KOPT-K1 (cell line): ENCODE measurements around the gene SRP9.
"Not testable (repeated sequence)": the region's sequence is repeated elsewhere in the genome, so short reads cannot be mapped to it uniquely, and the experiment has no call there.

Source experiments
- H3K27ac ChIP-seq: fragments of 200-600 bp; sonication (generic); 2 replicates; pipeline ENCODE4 v1.5.1; 2016; ENCODE audit warnings: antibody characterized with exemption, mild to moderate bottlenecking, low read depth, low read length; ENCODE audit not compliant: poor library complexity, severe bottlenecking
- H3K36me3 ChIP-seq: fragments of 200-600 bp; sonication (generic); 2 replicates; pipeline ENCODE4 v1.5.1; 2017; ENCODE audit warnings: antibody characterized with exemption, mild to moderate bottlenecking, low read length, moderate library complexity; ENCODE audit not compliant: insufficient read depth
- H3K9me3 ChIP-seq: fragments of 200-600 bp; sonication (generic); 2 replicates; pipeline ENCODE4 v1.5.1; 2017; ENCODE audit warnings: antibody characterized with exemption, low read length, mild to moderate bottlenecking; ENCODE audit not compliant: insufficient read depth, poor library complexity, severe bottlenecking

The SRP9 gene

GRCh38 chr1:225814381-225814780 lies 36.8 kb downstream of the SRP9 start:
- Histone ChIP-seq H3K9me3 (no peaks in the 10 kb centered on the region), H3K27ac (no peak overlapping the region), H3K36me3 (no peaks in the 10 kb centered on the region)

GRCh38 chr1:225815090-225815489 lies 37.5 kb downstream of the SRP9 start:
- not testable (repeated sequence) for H3K36me3 ChIP-seq, H3K27ac ChIP-seq, H3K9me3 ChIP-seq

DNA sequence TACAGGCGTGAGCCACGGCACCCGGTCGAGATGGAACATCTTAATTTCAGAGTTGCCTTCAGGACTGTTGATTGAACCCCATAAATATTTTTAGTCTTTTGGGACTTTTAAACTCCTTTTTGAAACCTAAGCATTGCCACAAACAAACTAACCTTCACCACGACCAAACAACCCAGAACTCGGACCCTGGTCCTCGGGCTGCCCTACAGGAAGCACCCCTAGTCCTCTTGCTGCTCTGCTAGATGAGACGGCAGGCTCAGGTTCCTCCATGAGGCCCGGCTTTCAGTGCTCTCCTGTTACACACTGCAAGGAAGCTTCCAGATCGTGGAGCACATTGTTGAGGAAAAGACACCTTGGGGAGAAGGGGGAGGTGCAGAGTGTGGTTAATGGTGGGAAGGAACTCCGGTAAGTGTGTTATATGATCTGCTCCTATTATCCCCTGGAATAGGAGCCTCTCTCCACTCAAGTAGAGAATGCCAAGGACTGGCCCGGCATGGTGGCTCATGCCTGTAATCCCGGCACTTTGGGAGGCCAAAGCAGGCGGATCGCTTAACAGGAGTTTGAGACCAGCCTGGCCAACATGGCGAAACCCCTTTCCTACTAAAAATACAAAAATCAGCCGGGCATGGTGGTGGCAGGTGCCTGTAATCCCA lies 38.0 kb downstream of the SRP9 start:
- no peaks in the 10 kb centered on the region for H3K36me3 ChIP-seq
- no peak overlapping the region for H3K27ac ChIP-seq
- no peaks in the 10 kb centered on the region for H3K9me3 ChIP-seq

GRCh38 chr1:225816643-225817538 lies 39.3 kb downstream of the SRP9 start:
- peak overlapping the region; percentile 29 for H3K27ac ChIP-seq
- no peaks in the 10 kb centered on the region for H3K9me3 ChIP-seq
- no peaks in the 10 kb centered on the region for H3K36me3 ChIP-seq

DNA sequence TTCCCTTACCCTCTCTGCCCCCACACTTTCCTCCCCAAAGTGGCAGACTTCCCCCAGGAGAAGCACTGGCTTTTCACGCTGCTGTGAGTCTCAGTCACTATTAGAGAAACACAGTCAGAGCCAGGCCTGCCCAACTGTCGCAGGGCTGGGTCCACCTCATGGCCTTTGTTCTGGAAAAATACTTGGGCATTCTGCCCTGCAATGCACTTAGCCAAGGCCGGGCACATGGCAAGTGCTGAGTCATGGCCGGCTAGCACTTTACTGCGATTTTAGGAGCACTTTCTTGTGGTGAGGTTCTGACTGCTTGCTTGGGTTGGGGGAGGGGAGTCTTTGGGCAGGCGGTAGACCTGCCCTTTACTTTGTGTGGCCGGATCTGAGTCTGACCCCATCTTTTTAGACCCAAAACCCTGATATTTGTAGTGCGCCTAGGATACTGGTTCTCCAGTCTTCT lies 40.0 kb downstream of the SRP9 start:
- no peaks in the 10 kb centered on the region for H3K9me3 ChIP-seq
- peak overlapping the region; percentile 29 for H3K27ac ChIP-seq
- no peaks in the 10 kb centered on the region for H3K36me3 ChIP-seq

- Histone ChIP-seq H3K36me3 (no peaks in the 10 kb centered on the region), H3K9me3 (no peaks in the 10 kb centered on the region), H3K27ac (no peak overlapping the region)
Observed at GRCh38 chr1:225818229-225818628, 40.6 kb downstream of the SRP9 start.

DNA sequence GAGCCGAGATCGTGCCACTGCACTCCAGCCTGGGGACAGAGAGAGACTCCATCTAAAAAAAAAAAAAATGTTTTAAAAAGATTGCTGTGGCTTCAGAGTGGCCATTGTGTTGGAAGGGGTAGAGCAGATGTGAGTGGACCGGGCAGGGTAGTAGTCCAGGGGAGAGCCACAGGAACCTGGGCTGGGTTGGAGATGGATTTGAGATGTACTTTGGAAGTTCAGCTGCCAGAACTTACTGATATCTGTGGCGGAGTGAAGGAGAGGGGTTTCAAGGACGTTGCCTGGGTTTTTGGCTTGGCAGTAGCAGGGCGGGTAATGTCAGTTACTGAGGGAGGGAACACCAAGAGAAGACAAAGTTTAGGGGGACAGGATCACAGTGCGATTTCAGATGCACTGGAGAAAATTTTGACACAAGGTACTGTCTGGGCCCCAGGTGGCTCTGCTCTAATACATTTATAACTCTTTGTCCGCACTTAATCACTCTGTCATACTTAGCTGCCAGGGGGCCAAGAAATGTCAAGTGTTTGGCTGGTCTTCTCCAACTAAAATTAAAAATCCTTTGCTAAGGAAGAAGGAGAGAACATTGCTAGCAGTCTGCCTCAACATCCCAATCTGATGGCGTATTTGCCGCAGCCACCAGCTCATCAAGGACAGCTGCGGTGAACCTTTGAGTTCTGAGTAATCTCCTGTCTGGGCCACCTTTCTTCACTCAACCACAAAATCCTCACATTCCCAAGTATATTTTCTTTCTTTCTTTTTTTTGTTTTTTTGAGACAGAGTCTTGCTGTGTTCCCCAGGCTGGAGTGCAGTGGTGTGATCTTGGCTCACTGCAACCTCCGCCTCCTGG lies 41.9 kb downstream of the SRP9 start:
- H3K9me3 ChIP-seq, result no peaks in the 10 kb centered on the region
- H3K27ac ChIP-seq, result no peak overlapping the region
- H3K36me3 ChIP-seq, result no peaks in the 10 kb centered on the region

DNA sequence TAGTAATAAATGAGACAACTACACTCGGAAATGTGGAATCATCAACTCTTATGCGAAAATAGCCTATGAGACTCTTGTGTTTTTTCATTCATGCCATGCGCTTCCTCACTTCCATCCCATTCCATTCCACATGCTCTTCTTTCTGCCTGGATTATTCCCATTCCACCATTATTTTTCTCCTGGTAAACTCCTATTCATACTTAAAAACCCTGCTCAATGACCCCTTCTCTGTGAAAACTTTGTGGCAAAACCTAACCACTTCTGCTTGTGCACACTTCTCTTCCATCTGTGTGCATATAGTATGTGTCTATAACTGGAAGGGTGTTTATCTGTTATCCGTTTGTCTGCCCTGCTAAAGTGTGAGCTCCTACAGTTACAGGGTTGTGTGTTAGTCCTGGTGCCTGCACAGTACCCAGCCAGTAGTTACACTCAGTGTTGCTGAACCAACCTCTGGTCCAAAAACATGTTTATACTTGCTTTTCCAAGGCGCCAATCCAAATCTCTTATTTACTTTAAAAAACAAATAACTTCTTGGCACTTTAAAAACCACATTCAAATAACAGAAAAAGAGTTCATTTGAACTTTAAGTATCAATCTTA lies 43.0 kb downstream of the SRP9 start:
- no peaks in the 10 kb centered on the region for H3K9me3 ChIP-seq
- H3K36me3 ChIP-seq, result no peaks in the 10 kb centered on the region
- no peak overlapping the region for H3K27ac ChIP-seq

- H3K27ac ChIP-seq, result no peak overlapping the region
- no peaks in the 10 kb centered on the region for H3K9me3 ChIP-seq
- no peaks in the 10 kb centered on the region for H3K36me3 ChIP-seq
Observed at GRCh38 chr1:225822655-225823403, 45.2 kb downstream of the SRP9 start.

DNA sequence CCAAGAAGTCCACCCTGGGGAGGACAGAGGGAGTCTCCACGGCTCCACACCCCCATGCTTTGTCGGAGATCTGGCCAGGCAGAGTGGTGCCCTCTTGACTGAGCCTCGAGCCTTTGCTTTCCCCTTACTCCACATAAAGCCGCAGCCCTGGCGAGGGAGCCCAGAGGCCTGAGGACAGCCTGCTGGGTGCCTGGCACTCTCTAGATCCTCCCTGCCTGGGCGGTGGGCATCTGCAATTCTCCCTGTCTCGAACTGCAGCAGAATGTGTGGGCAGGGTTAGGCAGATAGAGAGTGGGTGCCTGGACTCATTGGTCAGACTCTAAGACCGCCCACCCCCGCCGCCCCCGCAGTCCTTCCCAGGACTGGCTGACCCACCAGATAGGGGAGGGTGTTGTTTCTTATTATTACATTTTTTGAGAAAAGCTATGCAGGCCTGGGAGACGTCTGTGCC lies 46.2 kb downstream of the SRP9 start:
- Histone ChIP-seq H3K27ac (no peak overlapping the region), H3K36me3 (no peaks in the 10 kb centered on the region), H3K9me3 (no peaks in the 10 kb centered on the region)

DNA sequence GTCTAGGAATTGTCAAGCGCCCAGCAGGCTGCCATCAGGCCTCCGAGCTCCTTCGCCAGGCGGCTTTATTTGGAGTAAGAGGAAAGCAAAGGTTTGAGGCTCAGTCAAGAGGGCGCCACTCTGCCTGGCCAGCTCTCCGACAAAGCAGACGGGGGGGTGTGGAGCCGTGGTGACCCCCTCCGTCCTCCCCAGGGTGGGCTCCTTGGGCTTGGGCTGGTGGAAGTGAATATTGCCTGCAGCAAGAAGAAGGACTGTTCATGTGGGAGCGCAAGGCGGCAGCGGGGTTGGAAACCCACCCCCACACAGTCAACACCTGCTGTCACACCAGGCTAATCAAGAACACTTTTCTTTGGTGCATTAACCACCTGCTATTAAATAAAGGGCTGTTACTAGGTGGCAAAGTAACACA lies 46.9 kb downstream of the SRP9 start:
- Histone ChIP-seq H3K27ac (no peak overlapping the region), H3K9me3 (no peaks in the 10 kb centered on the region), H3K36me3 (no peaks in the 10 kb centered on the region)

DNA sequence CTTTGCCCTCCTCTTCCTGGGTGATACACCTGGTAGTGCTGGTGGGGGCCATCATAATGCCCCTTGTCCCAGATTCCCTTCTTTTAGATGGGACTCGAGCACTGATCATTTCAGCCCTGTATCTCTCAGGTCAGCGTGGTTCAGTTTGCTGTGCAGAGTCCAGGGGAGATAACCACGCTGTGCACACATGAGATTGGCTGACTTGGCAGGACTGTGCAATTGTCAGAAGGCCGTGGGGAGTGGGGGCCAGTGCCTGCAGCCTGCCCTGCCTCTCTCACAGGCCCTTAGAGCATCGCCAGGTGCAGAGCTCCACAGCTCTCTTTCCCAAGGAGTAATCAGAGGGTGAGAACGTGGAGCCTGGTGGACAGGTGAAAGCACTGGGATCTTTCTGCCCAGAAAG lies 47.5 kb downstream of the SRP9 start:
- Histone ChIP-seq H3K27ac (no peak overlapping the region), H3K36me3 (no peaks in the 10 kb centered on the region), H3K9me3 (no peaks in the 10 kb centered on the region)

DNA sequence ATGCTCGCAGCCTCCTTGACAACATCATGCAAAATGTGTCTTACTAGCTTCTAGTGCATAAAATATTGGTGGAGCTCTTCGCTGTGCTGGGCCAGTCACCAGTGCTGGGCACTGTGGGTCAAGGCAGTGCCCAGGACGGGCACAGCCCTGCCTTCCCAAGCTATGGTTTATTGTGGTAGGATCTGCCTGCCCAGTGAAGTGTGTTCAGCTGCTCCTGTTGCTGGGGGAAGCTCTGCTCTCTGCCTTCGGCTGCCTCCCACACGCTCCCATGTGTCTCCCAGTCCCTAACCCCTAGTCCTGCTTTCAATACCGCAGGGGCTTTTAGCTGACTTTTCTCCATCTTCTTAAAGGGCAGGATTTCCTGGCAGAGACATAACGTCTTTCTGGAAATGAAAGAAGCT lies 48.0 kb downstream of the SRP9 start:
- Histone ChIP-seq H3K36me3 (no peaks in the 10 kb centered on the region), H3K9me3 (no peaks in the 10 kb centered on the region), H3K27ac (no peak overlapping the region)

GRCh38 chr1:225827076-225827475 lies 49.5 kb downstream of the SRP9 start:
- no peaks in the 10 kb centered on the region for H3K36me3 ChIP-seq
- H3K27ac ChIP-seq, result no peak overlapping the region
- H3K9me3 ChIP-seq, result no peaks in the 10 kb centered on the region
